Heart left ventricle (tissue), 16 donors: ENCODE data around the gene ASL. TPM values are rescaled to one million over a fixed set of nuclear protein-coding genes. Genes with fewer than 3 reads are reported as not detected.
"Not testable (repeated sequence)": the region's sequence is repeated elsewhere in the genome, so short reads cannot be mapped to it uniquely, and the experiment has no call there.

Experiments
- ATAC-seq, 4 donors: fragments of 200-7000 bp; cut with Tn5 transposase; one replicate each; pipeline ENCODE4 v1.9.1; 2020 to 2022; ENCODE audit warnings: moderate library complexity in 4 of 4, mild to moderate bottlenecking in 3 of 4, moderate number of reproducible peaks in 1 of 4
- DNase-seq, 5 donors: peaks; one replicate each; pipeline ENCODE4 v3.0.0-alpha.2; 2020
- H3K27ac ChIP-seq, 12 donors: fragments of 200-600 bp; sonication (generic) in 4 of 12; one replicate each; pipeline versions ENCODE4 v1.5.0 to v1.8.0; 2016 to 2022; ENCODE audit warnings: mild to moderate bottlenecking in 2 of 12
- H3K27me3 ChIP-seq, 9 donors: fragments of 200-600 bp; sonication (generic) in 2 of 9; one replicate each; pipeline versions ENCODE4 v1.5.1 to v1.8.0; 2016 to 2022; ENCODE audit warnings: mild to moderate bottlenecking in 3 of 9
- H3K36me3 ChIP-seq, 9 donors: fragments of 200-600 bp; sonication (generic) in 2 of 9; one replicate each; pipeline versions ENCODE4 v1.5.0 to v1.8.0; 2018 to 2022; ENCODE audit warnings: mild to moderate bottlenecking in 2 of 9
- H3K4me1 ChIP-seq, 12 donors: fragments of 200-600 bp; sonication (generic) in 4 of 12; one replicate each; pipeline versions ENCODE4 v1.5.0 to v1.8.0; 2016 to 2022; ENCODE audit warnings: mild to moderate bottlenecking in 3 of 12
- H3K4me3 ChIP-seq, 12 donors: fragments of 200-600 bp; sonication (generic) in 4 of 12; one replicate each; pipeline versions ENCODE4 v1.5.0 to v1.8.0; 2017 to 2022; ENCODE audit warnings: mild to moderate bottlenecking in 9 of 12, moderate library complexity in 4 of 12
- H3K9me3 ChIP-seq, 12 donors: fragments of 200-600 bp; sonication (generic) in 4 of 12; one replicate each; pipeline versions ENCODE4 v1.5.0 to v1.8.0; 2016 to 2022; ENCODE audit warnings: mild to moderate bottlenecking in 1 of 12
- POLR2A ChIP-seq, 2 donors: fragments of 450-650 bp; IDR thresholded peaks; one replicate each; pipeline ENCODE4 v1.6.1; 2017; ENCODE audit warnings: antibody characterized with exemption in 2 of 2, mild to moderate bottlenecking in 2 of 2, moderate library complexity in 2 of 2
- WGBS, 4 donors: extraction: QIAGEN DNeasy Blood & Tissue Kit in 2 of 4; methylation state at CpG; one replicate each; pipeline versions ENCODE4 v1.1.5 to v1.1.7; 2013 to 2018; 5-methylcytosine and 5-hydroxymethylcytosine counted together
- intact Hi-C, 10 donors: fragments of 100-400 bp; cut with DNase I; formaldehyde crosslinking; loops; one replicate each; pipeline versions ENCODE4 v1.11.1 to v1.14.2; 2022
- long read RNA-seq, 3 donors: library from polyadenylated mRNA; unstranded; transcript quantifications; one replicate each; pipeline ENCODE4 v2.0.0, GENCODE V29; 2020 to 2021
- polyA plus RNA-seq, 2 donors: library from polyadenylated mRNA; stranded (reverse); fragments of 200-250 nt; gene quantifications; one replicate each; pipeline ENCODE4 v1.2.3, GENCODE V29; 2013
- total RNA-seq, 9 donors: library from RNA; depleted of rRNA in 2 of 9; stranded (reverse); fragments of >200 nt in 2 of 9; fragmentation: NEBNext Ultra II Directional in 3 of 9; extraction: Animal tissue kit (Norgen Biotek cat#: 25700) in 3 of 9; gene quantifications; one replicate each; pipeline versions ENCODE4 v1.1.0 to v1.2.4, GENCODE V29; 2016 to 2023
- TF ChIP-seq, protein P1 (sequence below), 12 donors: fragments of 200-600 bp; sonication (generic) in 4 of 12; IDR thresholded peaks; one replicate each; pipeline versions ENCODE4 v1.5.0 to v1.8.0; 2018 to 2022; ENCODE audit warnings: antibody characterized with exemption in 12 of 12, mild to moderate bottlenecking in 5 of 12
- donor health status: ischemic (EF 13 %, LVEDD 7.1; RV severe dilation, severe dysfunction).
- donor health status: healthy with polysubstance abuse.
- donor health status: DM: no; HTN: yes; CAD: no.
- donor health status: DM: no; HTN: no; CAD: no.
- donor health status: ischemic (EF 25% LVEDD 6.9; RV normal size, moderate dysfunction).
- donor health status: ischemic (EF 25% LVEDD 5.7; RV mildly dilated, moderate dysfunction).
- donor health status: healthy.
- donor health status: DM: yes; HTN: yes; CAD: no.
- donor health status: ischemic (EF 35%, LVEDD 5.7; RV mildly dilated, moderate dysfunction).
- donor health status: nonischemic (EF 11% LVEDD 7.7; RV severe dilation, severe dysfunction).
- donor health status: DM: yes; HTN: yes; CAD: no.
- donor health status: PGD.
- donor health status: ischemic (EF 29% LVEDD 5.4; RV normal size, mild dysfunction).
- donor health status: nonischemic (EF 23%, LVEDD 6.1; RV moderate dilation, normal function).

Gene ASL
- total RNA-seq = 10 to 100 TPM in 8 of 9 donors, 1 to 10 TPM in 1; 9.7 to 23.1 (median 13.2) TPM
- 10 to 100 TPM in 1 of 2 donors, 1 to 10 TPM in 1; 8.1 to 23.3 TPM for polyA plus RNA-seq
- long read RNA-seq, donor 1, transcript ASL-205 (16 exons, 1,622 nt) = major isoform, 5 of 21 reads
- long read RNA-seq, donor 1, partial matches to known transcripts = 7 of 21 reads
- long read RNA-seq, donor 1, other reads (novel, unspliced or antisense) = 5 of 21 reads
- long read RNA-seq, donor 2, transcript ASL-203 (15 exons, 1,765 nt) = minor isoform, 6 of 56 reads
- long read RNA-seq, donor 2, transcript ASL-205 (16 exons, 1,622 nt) = major isoform, 30 of 56 reads
- long read RNA-seq, donor 2, transcript ASL-201 (17 exons, 2,143 nt) = minor isoform, 6 of 56 reads
- long read RNA-seq, donor 2, partial matches to known transcripts = 4 of 56 reads
- long read RNA-seq, donor 2, other reads (novel, unspliced or antisense) = 10 of 56 reads
- long read RNA-seq, donor 3, transcript ASL-201 (17 exons, 2,143 nt) = major isoform, 5 of 18 reads
- long read RNA-seq, donor 3, partial matches to known transcripts = 2 of 18 reads
- long read RNA-seq, donor 3, other reads (novel, unspliced or antisense) = 6 of 18 reads

GRCh38 chr7:66075590-66076461, at the start of gene ASL:
ASL (plus strand) TSS chr7:66075819; CDS start chr7:66076082, 263 bp downstream.
- H3K27ac ChIP-seq = peak within 1 kb of the TSS; percentile 37 to 84 (median 70)
- 1% methylated on average over 17 to 67 of the region's 67 CpGs for WGBS, 4 donors
- peak within 1 kb of the TSS; percentile 59 to 96 (median 82) for H3K4me3 ChIP-seq
- ATAC-seq (peak; percentile 99 to 100 (median 100)), DNase-seq (peak; percentile 94 to 97 (median 96))
- intact Hi-C loops = loop anchor here in 2 of 10 donors (2.0 to 5.0 kb wide), 2 partner anchors 39 to 41 kb away; partner anchors contain the start of gene CRCP (in 1 of the 2)
- H3K27me3 ChIP-seq = no peaks in the 10 kb centered on the region
- H3K4me1 ChIP-seq = peaks cover 0 to 25% (median 12%) of the 10 kb centered on the region in 12 donors
- H3K9me3 ChIP-seq = no peaks in the 10 kb centered on the region
- H3K36me3 ChIP-seq = peaks cover 0 to 13% (median 3%) of the 10 kb centered on the region in 9 donors
- TF ChIP-seq, protein P1, sequence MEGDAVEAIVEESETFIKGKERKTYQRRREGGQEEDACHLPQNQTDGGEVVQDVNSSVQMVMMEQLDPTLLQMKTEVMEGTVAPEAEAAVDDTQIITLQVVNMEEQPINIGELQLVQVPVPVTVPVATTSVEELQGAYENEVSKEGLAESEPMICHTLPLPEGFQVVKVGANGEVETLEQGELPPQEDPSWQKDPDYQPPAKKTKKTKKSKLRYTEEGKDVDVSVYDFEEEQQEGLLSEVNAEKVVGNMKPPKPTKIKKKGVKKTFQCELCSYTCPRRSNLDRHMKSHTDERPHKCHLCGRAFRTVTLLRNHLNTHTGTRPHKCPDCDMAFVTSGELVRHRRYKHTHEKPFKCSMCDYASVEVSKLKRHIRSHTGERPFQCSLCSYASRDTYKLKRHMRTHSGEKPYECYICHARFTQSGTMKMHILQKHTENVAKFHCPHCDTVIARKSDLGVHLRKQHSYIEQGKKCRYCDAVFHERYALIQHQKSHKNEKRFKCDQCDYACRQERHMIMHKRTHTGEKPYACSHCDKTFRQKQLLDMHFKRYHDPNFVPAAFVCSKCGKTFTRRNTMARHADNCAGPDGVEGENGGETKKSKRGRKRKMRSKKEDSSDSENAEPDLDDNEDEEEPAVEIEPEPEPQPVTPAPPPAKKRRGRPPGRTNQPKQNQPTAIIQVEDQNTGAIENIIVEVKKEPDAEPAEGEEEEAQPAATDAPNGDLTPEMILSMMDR (IDR thresholded peaks at IDR 0.05) = no peak
- peak; percentile 73 to 95 for TF ChIP-seq POLR2A (IDR thresholded peaks at IDR 0.05)

GRCh38 chr7:66028342-66028741, 47.3 kb upstream of the ASL start:
- H3K4me3 ChIP-seq, H3K9me3 ChIP-seq, H3K4me1 ChIP-seq, H3K27me3 ChIP-seq, DNase-seq, H3K27ac ChIP-seq, intact Hi-C loops, H3K36me3 ChIP-seq, ATAC-seq: not testable (repeated sequence)
- WGBS, 4 donors = 44 to 54% (median 49%) methylated on average over 3 of the region's 3 CpGs

DNA sequence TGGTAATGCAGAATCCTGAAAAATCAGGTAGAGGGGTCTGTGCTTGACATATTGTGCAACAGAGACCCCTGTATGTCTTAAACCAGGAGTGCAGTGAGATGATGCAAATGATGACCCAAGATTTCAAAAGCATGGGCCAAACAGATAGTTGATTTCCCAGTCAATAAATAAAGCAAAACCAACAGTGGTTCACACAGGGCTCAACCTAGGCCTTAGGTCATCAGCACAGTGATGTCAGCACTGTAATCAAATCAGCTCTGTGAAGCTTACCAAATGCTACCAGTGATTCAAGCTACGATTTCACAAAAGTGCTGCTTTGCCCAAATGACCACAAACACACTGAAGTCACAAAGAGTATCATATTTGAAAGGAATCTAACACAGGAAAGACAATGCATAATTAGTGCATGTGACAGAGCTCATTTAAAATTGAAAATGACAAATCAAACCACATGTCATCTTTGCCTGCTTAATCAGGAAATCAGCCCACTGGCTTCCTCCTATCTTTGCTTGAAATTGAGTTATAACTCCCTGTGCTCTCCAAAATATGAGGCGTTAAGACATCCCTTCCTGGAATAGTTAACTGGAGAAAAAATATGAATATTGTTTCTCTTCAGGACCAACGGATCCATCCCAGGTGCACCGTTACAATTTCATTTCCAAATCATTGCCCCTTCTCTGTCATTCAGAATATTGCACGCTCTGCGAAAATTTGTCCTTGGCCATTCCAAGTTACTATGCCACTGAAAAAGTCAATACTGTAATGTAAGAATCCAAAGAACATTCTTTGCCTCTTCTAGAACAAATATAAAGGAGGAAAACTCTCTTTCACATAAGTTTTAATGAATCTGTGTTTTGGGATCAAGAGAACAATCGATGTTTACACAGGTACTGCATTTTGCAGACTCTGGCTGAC, 41.9 kb upstream of the ASL start:
- 78 to 83% (median 79%) methylated on average over 7 of the region's 7 CpGs for WGBS, 4 donors
- Histone ChIP-seq H3K4me1 (peaks cover 0 to 4% (median 0%) of the 10 kb centered on the region in 12 donors), H3K27ac (no peak overlapping the region), H3K9me3 (no peaks in the 10 kb centered on the region), H3K36me3 (no peaks in the 10 kb centered on the region), H3K4me3 (no peak overlapping the region), H3K27me3 (no peaks in the 10 kb centered on the region)
- intact Hi-C loops = loop anchor here in 1 of 10 donors (10.0 kb wide), 1 partner anchor 81 kb away; the partner anchor contains the start of gene CRCP
- DNase-seq (no peak), ATAC-seq (no peak)
- TF ChIP-seq POLR2A (IDR thresholded peaks at IDR 0.05) = no peak
- TF ChIP-seq, protein P1 (IDR thresholded peaks at IDR 0.05) = no peak

GRCh38 chr7:66034436-66035010, 41.1 kb upstream of the ASL start:
- WGBS, 4 donors = 26 to 40% (median 28%) methylated on average over 1 of the region's 1 CpG
- intact Hi-C loops = loop anchor here in 1 of 10 donors (10.0 kb wide), 1 partner anchor 80 kb away; the partner anchor contains the start of gene CRCP
- H3K9me3 ChIP-seq, H3K27ac ChIP-seq, H3K27me3 ChIP-seq, H3K4me1 ChIP-seq, H3K36me3 ChIP-seq, DNase-seq, H3K4me3 ChIP-seq, ATAC-seq: not testable (repeated sequence)
